HepG2 (cell line): ENCODE results near the gene AK2. TPM values are rescaled to one million over a fixed set of nuclear protein-coding genes. Genes with fewer than 3 reads are reported as not detected.

Experiments used
- ATAC-seq: fragments of 200-7000 bp; cut with Tn5 transposase; 3 replicates; pipeline ENCODE4 v1.9.1; 2020; ENCODE audit warnings: mild to moderate bottlenecking, moderate library complexity
- BruUV-seq: library from RNA; stranded (reverse); fragments of 400-500 nt; replicated peaks from 2 replicates; lab custom pipeline; 2021; lab: Mats Ljungman, UMichigan
- CTCF ChIA-PET: fragments of 300-600 bp; formaldehyde crosslinking; extraction: SDS; loops from one replicate; lab custom pipeline; 2021; ENCODE audit warnings: low total read pairs, inconsistent platforms, low intra/inter-chr PET ratio; lab: Yijun Ruan, JAX
- POLR2A ChIA-PET: fragments of 350-600 bp; sonication (Branson Sonifier 250); formaldehyde crosslinking; loops from one replicate; lab custom pipeline; 2020; ENCODE audit warnings: antibody characterized with exemption, inconsistent platforms; lab: Yijun Ruan, JAX
- DNase-seq: peaks from one replicate; pipeline ENCODE4 v3.0.0-alpha.2; 2015; ENCODE audit warnings: low spot score
- FAIRE-seq: peaks from 3 replicates; lab custom pipeline; 2011; peaks lifted over from hg19 to GRCh38; lab: Jason Lieb, UNC
- H2AFZ ChIP-seq: one replicate; pipeline ENCODE4 v1.6.1; 2011; ENCODE audit warnings: low read length, inconsistent platforms
- H3K27ac ChIP-seq: fragments of 300-600 bp; 3 replicates; pipeline ENCODE4 v1.8.0; 2011; ENCODE audit warnings: mixed run types, mild to moderate bottlenecking, mixed read lengths, low read length, inconsistent platforms; ENCODE audit not compliant: insufficient read depth; ENCODE audit errors: extremely low read length
- H3K27me3 ChIP-seq, 2 experiments: fragments of 200-600 bp in 1 of 2; 2 replicates in 1 of 2; 3 replicates in 1 of 2; pipeline versions ENCODE4 v1.6.0 to v1.8.0; 2011; ENCODE audit warnings: low read length in 2 of 2, mild to moderate bottlenecking in 2 of 2, moderate library complexity in 2 of 2, inconsistent platforms in 1 of 2; ENCODE audit not compliant: insufficient read depth in 2 of 2, control insufficient read depth in 1 of 2
- H3K36me3 ChIP-seq, 2 experiments: fragments of 200-600 bp in 1 of 2; replicated peaks in 1 of 2; 2 replicates in 1 of 2; 3 replicates in 1 of 2; pipeline versions ENCODE4 v1.5.1 to v1.8.0; 2011; ENCODE audit warnings: low read length in 2 of 2, inconsistent platforms in 1 of 2; ENCODE audit not compliant: insufficient read depth in 2 of 2, control insufficient read depth in 1 of 2
- H3K4me1 ChIP-seq: 2 replicates; pipeline ENCODE4 v1.5.1; 2012; ENCODE audit warnings: low read length, inconsistent platforms; ENCODE audit not compliant: insufficient read depth
- H3K4me2 ChIP-seq: 2 replicates; pipeline ENCODE4 v1.6.0; 2011; ENCODE audit warnings: low read depth, low read length, inconsistent platforms
- H3K4me3 ChIP-seq, 3 experiments: fragments of 200-600 bp in 1 of 3; sonication (generic), shearing (Covaris generic) in 1 of 3; replicated peaks in 1 of 3; 2 replicates each; pipeline ENCODE4 v1.5.1; 2011 to 2016; ENCODE audit warnings: low read length in 3 of 3, inconsistent platforms in 2 of 3, low read depth in 2 of 3, mild to moderate bottlenecking in 2 of 3, control low read depth in 1 of 3, mixed read lengths in 1 of 3; ENCODE audit not compliant: insufficient read depth in 1 of 3
- H3K79me2 ChIP-seq: one replicate; pipeline ENCODE4 v1.6.1; 2011; ENCODE audit warnings: low read length, inconsistent platforms; ENCODE audit not compliant: insufficient read depth
- H3K9ac ChIP-seq: 2 replicates; pipeline ENCODE4 v1.6.0; 2011; ENCODE audit warnings: mild to moderate bottlenecking, low read depth, low read length, inconsistent platforms; ENCODE audit not compliant: insufficient read depth
- H3K9me3 ChIP-seq: 2 replicates; pipeline ENCODE4 v1.5.1; 2012; ENCODE audit warnings: mild to moderate bottlenecking, low read length
- H4K20me1 ChIP-seq: 2 replicates; pipeline ENCODE4 v1.6.0; 2011; ENCODE audit warnings: inconsistent platforms, mild to moderate bottlenecking, low read length, moderate library complexity; ENCODE audit not compliant: insufficient read depth
- IKZF4 ChIP-seq: sonication (generic); formaldehyde crosslinking; IDR thresholded peaks from 2 replicates; pipeline ENCODE4 v1.5.1; 2020; ENCODE audit warnings: borderline replicate concordance, mild to moderate bottlenecking, low read depth, missing genetic modification reagents; ENCODE audit errors: not compliant biosample characterization
- MTA1 ChIP-seq: sonication (generic); formaldehyde crosslinking; IDR thresholded peaks from 2 replicates; pipeline ENCODE4 v1.4.0; 2020; ENCODE audit warnings: missing genetic modification reagents, mild to moderate bottlenecking, borderline replicate concordance
- SAP130 ChIP-seq: IDR thresholded peaks from 2 replicates; pipeline ENCODE4 v1.6.1; 2016; ENCODE audit warnings: low read depth
- SOX13 ChIP-seq, 3 experiments: fragments of 450-650 bp in 1 of 3; sonication (generic) in 1 of 3; formaldehyde crosslinking in 1 of 3; IDR thresholded peaks in 2 of 3; conservative IDR thresholded peaks in 1 of 3; 2 replicates each; pipeline versions ENCODE4 v1.5.0 to v1.6.1; 2016 to 2020; ENCODE audit warnings: antibody characterized with exemption in 1 of 3, mild to moderate bottlenecking in 1 of 3, missing compliant biosample characterization in 1 of 3, missing genetic modification reagents in 1 of 3, moderate library complexity in 1 of 3
- SOX5 ChIP-seq: IDR thresholded peaks from 2 replicates; pipeline ENCODE4 v1.6.1; 2016; ENCODE audit warnings: borderline replicate concordance
- ZNF780A ChIP-seq: sonication (generic); formaldehyde crosslinking; IDR thresholded peaks from 2 replicates; pipeline ENCODE4 v1.8.0; 2022; ENCODE audit warnings: mild to moderate bottlenecking, missing genetic modification reagents, moderate library complexity
- WGBS: methylation state at CpG from one replicate; pipeline ENCODE4 v1.1.6; 2017; ENCODE audit warnings: low lambda C conversion rate; 5-methylcytosine and 5-hydroxymethylcytosine counted together
- in situ Hi-C: cut with HindIII; loops from 2 replicates; pipeline ENCODE4 v1.10.0; 2017; ENCODE audit warnings: low pct_unique_long_range_greater_than_20kb; ENCODE audit not compliant: extremely low pct_ligation_motif_present
- intact Hi-C: fragments of 100-400 bp; cut with micrococcal nuclease; formaldehyde crosslinking; loops from one replicate; pipeline ENCODE4 v1.10.0; 2022; ENCODE audit not compliant: unreplicated experiment
- polyA plus RNA-seq, 8 experiments: library from polyadenylated mRNA; depleted of rRNA in 3 of 8; stranded (reverse) in 7 of 8; unstranded in 1 of 8; fragments of >200 nt; fragmentation: Illumina TruSeq in 4 of 8; extraction: Trizol in 4 of 8; gene quantifications; 2 replicates each; pipeline versions ENCODE4 v1.2.1 to v1.2.3, GENCODE V29; 2011 to 2016; ENCODE audit warnings: low read depth in 4 of 8, missing spikeins in 1 of 8, mixed read lengths in 1 of 8; ENCODE audit not compliant: insufficient read depth in 1 of 8
- total RNA-seq, 5 experiments: library from RNA; depleted of rRNA; stranded (reverse); fragments of >200 nt; fragmentation: Illumina TruSeq; extraction: Trizol; gene quantifications; 2 replicates each; pipeline ENCODE4 v1.2.3, GENCODE V29; 2016; ENCODE audit warnings: low read depth in 1 of 5
- TF ChIP-seq, protein P1 (sequence below): sonication (generic); formaldehyde crosslinking; IDR thresholded peaks from 2 replicates; pipeline ENCODE4 v1.4.0; 2020; ENCODE audit warnings: mild to moderate bottlenecking, low read depth, missing genetic modification reagents

AK2 gene
- total and polyA plus RNA-seq, 2 of the 13 experiments (the other 11 are each of a cell fraction or from before 2014, with no cell fraction given) = 170 to 188 TPM

DNA sequence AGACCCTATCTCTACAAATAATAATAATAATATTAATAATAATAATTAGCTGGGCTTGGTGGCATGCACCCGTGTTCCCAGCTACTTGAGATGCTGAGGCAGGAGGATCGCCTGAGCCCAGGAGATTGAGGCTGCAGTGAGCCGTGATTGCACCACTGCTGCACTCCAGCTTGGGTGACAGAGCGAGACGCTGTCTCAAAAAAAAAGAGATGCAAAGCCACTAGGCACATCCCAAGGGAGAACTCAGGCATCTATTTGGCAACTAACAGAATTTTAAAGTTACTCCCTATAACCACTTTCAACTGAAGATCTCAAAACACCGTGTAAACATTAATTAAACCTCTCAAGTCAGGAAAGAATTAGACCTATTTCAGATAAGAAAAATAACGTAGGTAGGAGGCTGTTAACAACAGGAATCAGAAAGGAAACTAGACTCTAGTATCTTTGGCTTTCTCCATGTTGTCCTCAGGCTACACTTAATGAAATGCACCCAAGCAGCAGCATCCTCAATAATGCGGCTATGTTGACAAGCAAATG lies 75.8 kb downstream of the AK2 start:
- no peak for FAIRE-seq
- Histone ChIP-seq H3K9ac (0 out of 2 replicates have a peak overlapping the region, but pooled peaks have one; percentile 14), H3K4me3 (no peak overlapping the region; a peak in 1 of 6 replicates)
- intact Hi-C loops = no loop called here
- TF ChIP-seq MTA1 (CRISPR knock-in tag) (no peak), ZNF780A (CRISPR knock-in tag) (no peak)
- TF ChIP-seq, protein P1, sequence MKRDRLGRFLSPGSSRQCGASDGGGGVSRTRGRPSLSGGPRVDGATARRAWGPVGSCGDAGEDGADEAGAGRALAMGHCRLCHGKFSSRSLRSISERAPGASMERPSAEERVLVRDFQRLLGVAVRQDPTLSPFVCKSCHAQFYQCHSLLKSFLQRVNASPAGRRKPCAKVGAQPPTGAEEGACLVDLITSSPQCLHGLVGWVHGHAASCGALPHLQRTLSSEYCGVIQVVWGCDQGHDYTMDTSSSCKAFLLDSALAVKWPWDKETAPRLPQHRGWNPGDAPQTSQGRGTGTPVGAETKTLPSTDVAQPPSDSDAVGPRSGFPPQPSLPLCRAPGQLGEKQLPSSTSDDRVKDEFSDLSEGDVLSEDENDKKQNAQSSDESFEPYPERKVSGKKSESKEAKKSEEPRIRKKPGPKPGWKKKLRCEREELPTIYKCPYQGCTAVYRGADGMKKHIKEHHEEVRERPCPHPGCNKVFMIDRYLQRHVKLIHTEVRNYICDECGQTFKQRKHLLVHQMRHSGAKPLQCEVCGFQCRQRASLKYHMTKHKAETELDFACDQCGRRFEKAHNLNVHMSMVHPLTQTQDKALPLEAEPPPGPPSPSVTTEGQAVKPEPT (CRISPR knock-in tag) = no peak
- TF ChIP-seq, all 625 proteins: peak for 0
- H2AFZ ChIP-seq = no peak overlapping the region
- peak overlapping the region; percentile 31; the same call in 1 of the 2 replicates for H3K4me2 ChIP-seq
- peaks cover 67% of the 10 kb centered on the region for H3K79me2 ChIP-seq
- peaks cover 23% of the 10 kb centered on the region for H3K4me1 ChIP-seq
- no peak overlapping the region for H3K27ac ChIP-seq
- no peaks in the 10 kb centered on the region for H3K9me3 ChIP-seq
- BruUV-seq = no TSS peak
- WGBS = 85% methylated on average over 8 of the region's 8 CpGs
- no peaks in the 10 kb centered on the region; a peak in 1 of 5 replicates for H3K36me3 ChIP-seq
- DNase-seq (no peak), ATAC-seq (no peak)
- ChIA-PET POLR2A (interaction anchor here (1.4 kb wide), 1 partner anchor 12 kb away, joined by 4 read pairs; no protein-coding TSS in a partner anchor), CTCF (no interaction called here)
- H3K27me3 ChIP-seq = no peaks in the 10 kb centered on the region; a peak in 1 of 5 replicates
- in situ Hi-C loops = no loop called here
- peaks cover 8% of the 10 kb centered on the region; the same call in 1 of the 2 replicates for H4K20me1 ChIP-seq

DNA sequence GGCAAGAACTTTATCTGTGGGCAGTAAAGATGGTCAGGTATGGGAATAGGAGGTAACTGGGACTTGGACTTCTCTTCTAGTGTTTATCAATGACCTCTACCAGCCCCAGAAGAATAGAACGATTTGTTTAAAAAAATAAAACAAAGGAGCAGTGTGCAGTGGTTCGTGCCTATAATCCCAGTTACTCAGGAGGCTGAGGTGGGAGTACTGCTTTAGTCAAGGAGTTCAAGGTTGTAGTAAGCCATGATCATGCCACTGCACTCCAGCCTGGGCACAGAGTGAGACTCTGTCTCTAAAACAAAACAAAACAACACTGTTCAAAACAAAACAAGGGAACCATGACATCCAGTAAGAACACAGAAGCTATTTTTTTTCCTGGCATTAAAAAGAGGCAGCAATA lies 76.3 kb downstream of the AK2 start:
- DNase-seq (no peak), ATAC-seq (no peak), FAIRE-seq (peak; percentile 15)
- H3K4me1 ChIP-seq = peaks cover 23% of the 10 kb centered on the region
- BruUV-seq = no TSS peak
- in situ Hi-C loops = no loop called here
- H3K4me2 ChIP-seq = peak overlapping the region; percentile 34; the same call in 1 of the 2 replicates
- TF ChIP-seq SOX5 = peak; percentile 21; the same call in 1 of the 2 replicates
- no peak for TF ChIP-seq IKZF4 (CRISPR knock-in tag)
- no peak for TF ChIP-seq SOX13 (IDR thresholded peaks at IDR 0.05)
- peak in 1 of 2 experiments; percentile 54; a peak in 1 of 4 replicates for TF ChIP-seq SOX13 (CRISPR knock-in tag; conservative IDR thresholded peaks at IDR 0.05 in 1 of 2, IDR thresholded peaks at IDR 0.05 in 1 of 2)
- 0 out of 2 replicates have a peak, but pooled peaks have one; percentile 2 for TF ChIP-seq SAP130
- POLR2A ChIA-PET = no interaction called here
- no peak overlapping the region for H3K27ac ChIP-seq
- WGBS = 8% methylated on average over 2 of the region's 2 CpGs
- H3K27me3 ChIP-seq = no peaks in the 10 kb centered on the region; a peak in 1 of 5 replicates
- H3K79me2 ChIP-seq = peaks cover 73% of the 10 kb centered on the region
- no peak overlapping the region for H3K9ac ChIP-seq
- no peak overlapping the region for H2AFZ ChIP-seq
- H3K36me3 ChIP-seq = no peaks in the 10 kb centered on the region; a peak in 1 of 5 replicates
- CTCF ChIA-PET = no interaction called here
- H4K20me1 ChIP-seq = peaks cover 8% of the 10 kb centered on the region; the same call in 1 of the 2 replicates
- no peaks in the 10 kb centered on the region for H3K9me3 ChIP-seq
- no peak overlapping the region for H3K4me3 ChIP-seq
- intact Hi-C loops = no loop called here
